GM21576 (cell line): Measurements from ENCODE around the gene ANKRD28.
"Not testable (repeated sequence)": the region's sequence is repeated elsewhere in the genome, so short reads cannot be mapped to it uniquely, and the experiment has no call there.

Experiments used
- ATAC-seq: cut with Tn5 transposase; IDR thresholded peaks from one replicate; pipeline ENCODE4 v1.9.1; 2021; ENCODE audit warnings: mild to moderate bottlenecking, moderate library complexity; ENCODE audit not compliant: unreplicated experiment

The ANKRD28 gene

GRCh38 chr3:15778332-15778858 lies 19.4 kb downstream of the ANKRD28 start:
- no peak for ATAC-seq

GRCh38 chr3:15774931-15775560 lies 22.7 kb downstream of the ANKRD28 start:
- not testable (repeated sequence) for ATAC-seq

GRCh38 chr3:15771444-15771843 lies 26.3 kb downstream of the ANKRD28 start:
- no peak for ATAC-seq

GRCh38 chr3:15769256-15769915 lies 28.4 kb downstream of the ANKRD28 start:
- ATAC-seq: no peak

- peak; percentile 63 for ATAC-seq
These were observed 29.1 kb downstream of the ANKRD28 start for GRCh38 chr3:15768421-15769255.

GRCh38 chr3:15766406-15766805 lies 31.4 kb downstream of the ANKRD28 start:
- ATAC-seq: no peak

GRCh38 chr3:15758295-15758694 lies 39.5 kb downstream of the ANKRD28 start:
- no peak for ATAC-seq

- ATAC-seq: no peak
These were observed 40.0 kb downstream of the ANKRD28 start for GRCh38 chr3:15757824-15758223.

- ATAC-seq: no peak
These were observed 41.3 kb downstream of the ANKRD28 start for GRCh38 chr3:15756505-15756904.

GRCh38 chr3:15755780-15756179 lies 42.0 kb downstream of the ANKRD28 start:
- no peak for ATAC-seq

- no peak for ATAC-seq
These were observed 42.6 kb downstream of the ANKRD28 start for GRCh38 chr3:15755181-15755580.

- ATAC-seq: no peak
These were observed 43.7 kb downstream of the ANKRD28 start for GRCh38 chr3:15754047-15754446.

- no peak for ATAC-seq
These were observed 44.6 kb downstream of the ANKRD28 start for GRCh38 chr3:15753056-15753710.

GRCh38 chr3:15750879-15751278 lies 46.9 kb downstream of the ANKRD28 start:
- ATAC-seq: no peak

- ATAC-seq: no peak
These were observed 47.6 kb downstream of the ANKRD28 start for GRCh38 chr3:15750143-15750542.

- ATAC-seq: not testable (repeated sequence)
These were observed 51.9 kb downstream of the ANKRD28 start for GRCh38 chr3:15745896-15746295.

- ATAC-seq: no peak
These were observed 53.6 kb downstream of the ANKRD28 start for GRCh38 chr3:15744176-15744575.

- ATAC-seq: no peak
These were observed 54.2 kb downstream of the ANKRD28 start for GRCh38 chr3:15743587-15744009.

GRCh38 chr3:15742236-15742635 lies 55.5 kb downstream of the ANKRD28 start:
- ATAC-seq: not testable (repeated sequence)

- ATAC-seq: not testable (repeated sequence)
These were observed 59.2 kb downstream of the ANKRD28 start for GRCh38 chr3:15738616-15739005.

GRCh38 chr3:15731024-15731423 lies 66.8 kb downstream of the ANKRD28 start:
- ATAC-seq: no peak
